ENCODE results near the gene KNDC1. TPM values are rescaled to one million over a fixed set of nuclear protein-coding genes. Genes with fewer than 3 reads are reported as not detected.

The KNDC1 gene
- total and polyA plus RNA-seq, 2 donors (not counting 3 experiments of a cell fraction or from before 2014, with no cell fraction given) = not detected

GRCh38 chr10:133166504-133166827 is 6.4 kb downstream of the KNDC1 start:
- intact Hi-C loops (cut with micrococcal nuclease) = no loop called here
- no TSS peak for BruUV-seq (replicated peaks)
- Histone ChIP-seq H4K20me1 (replicated peaks; ENCODE audit: control insufficient read depth, extremely low read depth, insufficient read depth, low read length) (no peaks in the 10 kb centered on the region), H3K4me2 (ENCODE audit: insufficient read depth, low read length) (no peak overlapping the region), H3K27me3 (ENCODE audit: control insufficient read depth in 2 of 2, insufficient read depth in 2 of 2, low read length in 2 of 2) (peaks cover 0 to under 1% of the 10 kb centered on the region in 2 experiments), H3K4me1 (ENCODE audit: control insufficient read depth, extremely low read depth, insufficient read depth, low read length) (no peaks in the 10 kb centered on the region), H2AFZ (ENCODE audit: low read depth, low read length) (no peak overlapping the region), H3K79me2 (ENCODE audit: control insufficient read depth, insufficient read depth, low read length) (no peaks in the 10 kb centered on the region), H3K9me3 (replicated peaks; ENCODE audit: control insufficient read depth, insufficient read depth, low read length) (no peaks in the 10 kb centered on the region), H3K36me3 (ENCODE audit: control insufficient read depth in 2 of 2, extremely low read depth in 1 of 2, insufficient read depth in 2 of 2, low read length in 2 of 2) (no peaks in the 10 kb centered on the region), H3K4me3 (replicated peaks in 1 of 3; ENCODE audit: insufficient read depth in 1 of 3, low read depth in 1 of 3, low read length in 3 of 3) (no peak overlapping the region), H3K9me1 (replicated peaks; ENCODE audit: control insufficient read depth, extremely low read depth, insufficient read depth, low read length) (no peaks in the 10 kb centered on the region), H3K9ac (replicated peaks; ENCODE audit: extremely low read depth, insufficient read depth, low read length) (no peak overlapping the region), H3K27ac (ENCODE audit: insufficient read depth, low read depth, low read length) (no peak overlapping the region)
- TF ChIP-seq EZH2 (IDR thresholded peaks at IDR 0.05; ENCODE audit: borderline replicate concordance, low read depth, low read length, severe bottlenecking) = no peak
- no peak for TF ChIP-seq POLR2AphosphoS5 (IDR thresholded peaks at IDR 0.05; ENCODE audit: insufficient read depth, low read depth, low read length)
- no peak for TF ChIP-seq MYC (IDR thresholded peaks at IDR 0.05; ENCODE audit: low read depth, low read length)
- no peak for TF ChIP-seq MAX (IDR thresholded peaks at IDR 0.05; ENCODE audit: insufficient read depth, insufficient read length)
- no peak for TF ChIP-seq POLR2A (IDR thresholded peaks at IDR 0.05; ENCODE audit: low read depth, low read length)
- TF ChIP-seq FOS (IDR thresholded peaks at IDR 0.05; ENCODE audit: borderline replicate concordance, insufficient read depth, low read length) = no peak
- no peak for TF ChIP-seq JUN (IDR thresholded peaks at IDR 0.05; ENCODE audit: borderline replicate concordance, insufficient read depth, insufficient read length, low read depth)
- no peak for TF ChIP-seq GATA2 (IDR thresholded peaks at IDR 0.05; ENCODE audit: insufficient read depth, insufficient read length, low read depth, low read length)
- POLR2A ChIA-PET = no interaction called here
- no peak for DNase-seq (ENCODE audit: low read depth, low spot score)
- CTCF ChIA-PET = no interaction called here
- dilution Hi-C loops (cut with MboI; ENCODE audit: extremely low pct_ligation_motif_present, low sequenced_read_pairs) = no loop called here
- no peak for FAIRE-seq
